HEK293 (cell line): ENCODE data around the gene TMEM39B.

ENCODE experiments used
- BCL11B ChIP-seq: fragments of 450-650 bp; formaldehyde crosslinking; IDR thresholded peaks from 2 replicates; pipeline ENCODE4 v1.5.1; 2016; ENCODE audit warnings: low read depth, missing biosample characterization, missing genetic modification characterization
- ELK4 ChIP-seq: IDR thresholded peaks from 2 replicates; pipeline ENCODE4 v1.6.1; 2011; ENCODE audit warnings: mild to moderate bottlenecking, low read depth, low read length, borderline replicate concordance
- GFI1B ChIP-seq: fragments of 450-650 bp; formaldehyde crosslinking; IDR thresholded peaks from 2 replicates; pipeline ENCODE4 v1.5.1; 2016; ENCODE audit warnings: missing biosample characterization, missing genetic modification characterization
- SCRT1 ChIP-seq: fragments of 450-650 bp; formaldehyde crosslinking; IDR thresholded peaks from 2 replicates; pipeline ENCODE4 v1.5.1; 2016; ENCODE audit warnings: missing biosample characterization, missing genetic modification characterization, borderline replicate concordance
- ZBTB17 ChIP-seq: fragments of 450-650 bp; formaldehyde crosslinking; IDR thresholded peaks from 2 replicates; pipeline ENCODE4 v1.5.1; 2016; ENCODE audit warnings: missing biosample characterization, missing genetic modification characterization
- ZNF133 ChIP-seq: fragments of 450-650 bp; formaldehyde crosslinking; IDR thresholded peaks from 2 replicates; pipeline ENCODE4 v1.5.1; 2016; ENCODE audit warnings: missing biosample characterization, missing genetic modification characterization
- ZNF138 ChIP-seq: fragments of 450-650 bp; formaldehyde crosslinking; IDR thresholded peaks from 2 replicates; pipeline ENCODE4 v1.5.1; 2016; ENCODE audit warnings: missing biosample characterization, missing genetic modification characterization, borderline replicate concordance
- ZNF146 ChIP-seq: fragments of 450-650 bp; formaldehyde crosslinking; IDR thresholded peaks from 2 replicates; pipeline ENCODE4 v1.5.1; 2016; ENCODE audit warnings: missing biosample characterization, missing genetic modification characterization
- ZNF155 ChIP-seq: fragments of 450-650 bp; formaldehyde crosslinking; IDR thresholded peaks from 2 replicates; pipeline ENCODE4 v1.5.1; 2016; ENCODE audit warnings: missing biosample characterization, missing genetic modification characterization
- ZNF157 ChIP-seq: fragments of 450-650 bp; formaldehyde crosslinking; IDR thresholded peaks from 2 replicates; pipeline ENCODE4 v1.5.1; 2016; ENCODE audit warnings: missing biosample characterization, missing genetic modification characterization
- ZNF211 ChIP-seq: fragments of 450-650 bp; formaldehyde crosslinking; IDR thresholded peaks from 2 replicates; pipeline ENCODE4 v1.5.1; 2016; ENCODE audit warnings: low read depth, missing biosample characterization, missing genetic modification characterization
- ZNF221 ChIP-seq: fragments of 450-650 bp; formaldehyde crosslinking; IDR thresholded peaks from 2 replicates; pipeline ENCODE4 v1.5.1; 2017; ENCODE audit warnings: missing biosample characterization, missing genetic modification characterization, borderline replicate concordance
- ZNF24 ChIP-seq: fragments of 450-650 bp; formaldehyde crosslinking; IDR thresholded peaks from 2 replicates; pipeline ENCODE4 v1.5.1; 2016; ENCODE audit warnings: missing biosample characterization, missing genetic modification characterization
- ZNF302 ChIP-seq: fragments of 450-650 bp; formaldehyde crosslinking; IDR thresholded peaks from 2 replicates; pipeline ENCODE4 v1.5.1; 2016; ENCODE audit warnings: missing biosample characterization, missing genetic modification characterization, low read depth
- ZNF311 ChIP-seq: fragments of 450-650 bp; formaldehyde crosslinking; IDR thresholded peaks from 2 replicates; pipeline ENCODE4 v1.5.1; 2017; ENCODE audit warnings: missing biosample characterization, missing genetic modification characterization, borderline replicate concordance
- ZNF341 ChIP-seq: fragments of 450-650 bp; formaldehyde crosslinking; IDR thresholded peaks from 2 replicates; pipeline ENCODE4; 2016; ENCODE audit warnings: low read depth, missing biosample characterization, missing genetic modification characterization
- ZNF37A ChIP-seq: fragments of 450-650 bp; IDR thresholded peaks from 2 replicates; pipeline ENCODE4 v1.5.1; 2018; ENCODE audit warnings: missing biosample characterization, missing genetic modification characterization
- ZNF426 ChIP-seq: fragments of 450-650 bp; formaldehyde crosslinking; IDR thresholded peaks from 2 replicates; pipeline ENCODE4 v1.5.1; 2017; ENCODE audit warnings: missing biosample characterization, missing genetic modification characterization, mild to moderate bottlenecking, inconsistent platforms, moderate library complexity
- ZNF48 ChIP-seq: fragments of 450-650 bp; formaldehyde crosslinking; IDR thresholded peaks from 2 replicates; pipeline ENCODE4 v1.5.1; 2016; ENCODE audit warnings: missing biosample characterization, missing genetic modification characterization
- ZNF530 ChIP-seq: fragments of 450-650 bp; formaldehyde crosslinking; IDR thresholded peaks from 2 replicates; pipeline ENCODE4 v1.5.1; 2016; ENCODE audit warnings: low read depth, missing biosample characterization, missing genetic modification characterization
- ZNF626 ChIP-seq: fragments of 450-650 bp; sonication (Bioruptor Pico); formaldehyde crosslinking; IDR thresholded peaks from 2 replicates; pipeline ENCODE4 v1.5.1; 2018; ENCODE audit warnings: missing biosample characterization, missing genetic modification characterization, inconsistent platforms
- ZNF629 ChIP-seq: fragments of 450-650 bp; formaldehyde crosslinking; IDR thresholded peaks from 2 replicates; pipeline ENCODE4 v1.5.1; 2017; ENCODE audit warnings: missing biosample characterization, missing genetic modification characterization
- ZNF701 ChIP-seq: fragments of 450-650 bp; formaldehyde crosslinking; IDR thresholded peaks from 2 replicates; pipeline ENCODE4 v1.5.1; 2016; ENCODE audit warnings: missing biosample characterization, missing genetic modification characterization
- ZNF76 ChIP-seq: fragments of 450-650 bp; formaldehyde crosslinking; IDR thresholded peaks from 2 replicates; pipeline ENCODE4; 2016; ENCODE audit warnings: low read depth, missing biosample characterization, missing genetic modification characterization, borderline replicate concordance
- ZNF776 ChIP-seq: fragments of 450-650 bp; formaldehyde crosslinking; IDR thresholded peaks from 2 replicates; pipeline ENCODE4 v1.5.0; 2017; ENCODE audit warnings: missing biosample characterization, missing genetic modification characterization, borderline replicate concordance
- ZNF792 ChIP-seq: fragments of 450-650 bp; formaldehyde crosslinking; IDR thresholded peaks from 2 replicates; pipeline ENCODE4 v1.5.1; 2016; ENCODE audit warnings: missing biosample characterization, missing genetic modification characterization
- ZNF837 ChIP-seq: fragments of 450-650 bp; formaldehyde crosslinking; IDR thresholded peaks from 2 replicates; pipeline ENCODE4 v1.5.1; 2016; ENCODE audit warnings: missing biosample characterization, missing genetic modification characterization
- ZSCAN5A ChIP-seq: fragments of 450-650 bp; formaldehyde crosslinking; IDR thresholded peaks from 2 replicates; pipeline ENCODE4 v1.5.1; 2016; ENCODE audit warnings: missing biosample characterization, missing genetic modification characterization
- TF ChIP-seq, protein P1 (sequence below): fragments of 450-650 bp; formaldehyde crosslinking; IDR thresholded peaks from 2 replicates; pipeline ENCODE4 v1.5.1; 2016; ENCODE audit warnings: missing biosample characterization, missing genetic modification characterization
- TF ChIP-seq, protein P2 (sequence below): fragments of 450-650 bp; formaldehyde crosslinking; IDR thresholded peaks from 2 replicates; pipeline ENCODE4 v1.5.1; 2016; ENCODE audit warnings: missing biosample characterization, missing genetic modification characterization, borderline replicate concordance
- TF ChIP-seq, protein P3 (sequence below): fragments of 450-650 bp; formaldehyde crosslinking; IDR thresholded peaks from 2 replicates; pipeline ENCODE4 v1.5.1; 2017; ENCODE audit warnings: missing biosample characterization, missing genetic modification characterization
- TF ChIP-seq, protein P4 (sequence below): fragments of 450-650 bp; formaldehyde crosslinking; IDR thresholded peaks from 2 replicates; pipeline ENCODE4 v1.5.1; 2016; ENCODE audit warnings: missing biosample characterization, missing genetic modification characterization, borderline replicate concordance

TMEM39B gene

GRCh38 chr1:32066489-32066873 lies 6.3 kb upstream of the TMEM39B start (continued):
- TF ChIP-seq, protein P1, sequence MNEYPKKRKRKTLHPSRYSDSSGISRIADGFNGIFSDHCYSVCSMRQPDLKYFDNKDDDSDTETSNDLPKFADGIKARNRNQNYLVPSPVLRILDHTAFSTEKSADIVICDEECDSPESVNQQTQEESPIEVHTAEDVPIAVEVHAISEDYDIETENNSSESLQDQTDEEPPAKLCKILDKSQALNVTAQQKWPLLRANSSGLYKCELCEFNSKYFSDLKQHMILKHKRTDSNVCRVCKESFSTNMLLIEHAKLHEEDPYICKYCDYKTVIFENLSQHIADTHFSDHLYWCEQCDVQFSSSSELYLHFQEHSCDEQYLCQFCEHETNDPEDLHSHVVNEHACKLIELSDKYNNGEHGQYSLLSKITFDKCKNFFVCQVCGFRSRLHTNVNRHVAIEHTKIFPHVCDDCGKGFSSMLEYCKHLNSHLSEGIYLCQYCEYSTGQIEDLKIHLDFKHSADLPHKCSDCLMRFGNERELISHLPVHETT (tag by site-specific recombination), result no peak
- TF ChIP-seq ZNF76, result no peak
- TF ChIP-seq ZNF837 (tag by site-specific recombination), result no peak
- TF ChIP-seq ZNF530 (tag by site-specific recombination), result no peak
- TF ChIP-seq, protein P2, sequence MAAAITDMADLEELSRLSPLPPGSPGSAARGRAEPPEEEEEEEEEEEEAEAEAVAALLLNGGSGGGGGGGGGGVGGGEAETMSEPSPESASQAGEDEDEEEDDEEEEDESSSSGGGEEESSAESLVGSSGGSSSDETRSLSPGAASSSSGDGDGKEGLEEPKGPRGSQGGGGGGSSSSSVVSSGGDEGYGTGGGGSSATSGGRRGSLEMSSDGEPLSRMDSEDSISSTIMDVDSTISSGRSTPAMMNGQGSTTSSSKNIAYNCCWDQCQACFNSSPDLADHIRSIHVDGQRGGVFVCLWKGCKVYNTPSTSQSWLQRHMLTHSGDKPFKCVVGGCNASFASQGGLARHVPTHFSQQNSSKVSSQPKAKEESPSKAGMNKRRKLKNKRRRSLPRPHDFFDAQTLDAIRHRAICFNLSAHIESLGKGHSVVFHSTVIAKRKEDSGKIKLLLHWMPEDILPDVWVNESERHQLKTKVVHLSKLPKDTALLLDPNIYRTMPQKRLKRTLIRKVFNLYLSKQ, result no peak
- TF ChIP-seq ZNF211 (tag by site-specific recombination), result no peak
- no peak for TF ChIP-seq ZNF311 (tag by site-specific recombination)
- TF ChIP-seq, protein P3, sequence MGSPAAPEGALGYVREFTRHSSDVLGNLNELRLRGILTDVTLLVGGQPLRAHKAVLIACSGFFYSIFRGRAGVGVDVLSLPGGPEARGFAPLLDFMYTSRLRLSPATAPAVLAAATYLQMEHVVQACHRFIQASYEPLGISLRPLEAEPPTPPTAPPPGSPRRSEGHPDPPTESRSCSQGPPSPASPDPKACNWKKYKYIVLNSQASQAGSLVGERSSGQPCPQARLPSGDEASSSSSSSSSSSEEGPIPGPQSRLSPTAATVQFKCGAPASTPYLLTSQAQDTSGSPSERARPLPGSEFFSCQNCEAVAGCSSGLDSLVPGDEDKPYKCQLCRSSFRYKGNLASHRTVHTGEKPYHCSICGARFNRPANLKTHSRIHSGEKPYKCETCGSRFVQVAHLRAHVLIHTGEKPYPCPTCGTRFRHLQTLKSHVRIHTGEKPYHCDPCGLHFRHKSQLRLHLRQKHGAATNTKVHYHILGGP (tag by site-specific recombination), result peak; percentile 88
- no peak for TF ChIP-seq ZNF701
- TF ChIP-seq GFI1B (tag by site-specific recombination), result no peak
- no peak for TF ChIP-seq ZNF146 (tag by site-specific recombination)
- TF ChIP-seq ZNF341 (tag by site-specific recombination), result no peak
- TF ChIP-seq ZBTB17 (tag by site-specific recombination), result no peak
- TF ChIP-seq ZNF138, result no peak
- TF ChIP-seq ZNF792 (tag by site-specific recombination), result no peak
- TF ChIP-seq ZSCAN5A (tag by site-specific recombination), result no peak
- TF ChIP-seq ZNF48 (tag by site-specific recombination), result no peak
- no peak for TF ChIP-seq ZNF221 (tag by site-specific recombination)
- no peak for TF ChIP-seq ZNF155 (tag by site-specific recombination)
- TF ChIP-seq, protein P4, sequence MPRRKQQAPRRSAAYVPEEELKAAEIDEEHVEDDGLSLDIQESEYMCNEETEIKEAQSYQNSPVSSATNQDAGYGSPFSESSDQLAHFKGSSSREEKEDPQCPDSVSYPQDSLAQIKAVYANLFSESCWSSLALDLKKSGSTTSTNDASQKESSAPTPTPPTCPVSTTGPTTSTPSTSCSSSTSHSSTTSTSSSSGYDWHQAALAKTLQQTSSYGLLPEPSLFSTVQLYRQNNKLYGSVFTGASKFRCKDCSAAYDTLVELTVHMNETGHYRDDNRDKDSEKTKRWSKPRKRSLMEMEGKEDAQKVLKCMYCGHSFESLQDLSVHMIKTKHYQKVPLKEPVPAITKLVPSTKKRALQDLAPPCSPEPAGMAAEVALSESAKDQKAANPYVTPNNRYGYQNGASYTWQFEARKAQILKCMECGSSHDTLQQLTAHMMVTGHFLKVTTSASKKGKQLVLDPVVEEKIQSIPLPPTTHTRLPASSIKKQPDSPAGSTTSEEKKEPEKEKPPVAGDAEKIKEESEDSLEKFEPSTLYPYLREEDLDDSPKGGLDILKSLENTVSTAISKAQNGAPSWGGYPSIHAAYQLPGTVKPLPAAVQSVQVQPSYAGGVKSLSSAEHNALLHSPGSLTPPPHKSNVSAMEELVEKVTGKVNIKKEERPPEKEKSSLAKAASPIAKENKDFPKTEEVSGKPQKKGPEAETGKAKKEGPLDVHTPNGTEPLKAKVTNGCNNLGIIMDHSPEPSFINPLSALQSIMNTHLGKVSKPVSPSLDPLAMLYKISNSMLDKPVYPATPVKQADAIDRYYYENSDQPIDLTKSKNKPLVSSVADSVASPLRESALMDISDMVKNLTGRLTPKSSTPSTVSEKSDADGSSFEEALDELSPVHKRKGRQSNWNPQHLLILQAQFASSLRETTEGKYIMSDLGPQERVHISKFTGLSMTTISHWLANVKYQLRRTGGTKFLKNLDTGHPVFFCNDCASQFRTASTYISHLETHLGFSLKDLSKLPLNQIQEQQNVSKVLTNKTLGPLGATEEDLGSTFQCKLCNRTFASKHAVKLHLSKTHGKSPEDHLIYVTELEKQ (tag by site-specific recombination), result no peak
- TF ChIP-seq ZNF776 (tag by site-specific recombination), result no peak
- no peak for TF ChIP-seq ZNF629
- no peak for TF ChIP-seq ZNF24 (tag by site-specific recombination)
- no peak for TF ChIP-seq ZNF157 (tag by site-specific recombination)
- no peak for TF ChIP-seq ELK4
- no peak for TF ChIP-seq ZNF626
- TF ChIP-seq ZNF426 (tag by site-specific recombination), result no peak
- no peak for TF ChIP-seq ZNF133 (tag by site-specific recombination)
- TF ChIP-seq SCRT1 (tag by site-specific recombination), result no peak
- no peak for TF ChIP-seq BCL11B (tag by site-specific recombination)
- no peak for TF ChIP-seq ZNF302
- TF ChIP-seq ZNF37A (tag by site-specific recombination), result no peak
